NK-92 (cell line): Measurements from ENCODE around the gene TRIM23.
"Not testable (repeated sequence)": the region's sequence is repeated elsewhere in the genome, so short reads cannot be mapped to it uniquely, and the experiment has no call there.

Experiments
- DNase-seq: peaks from one replicate; lab custom pipeline; 2025; ENCODE audit not compliant: unreplicated experiment; lab: John Stamatoyannopoulos, UW

The TRIM23 gene

DNA sequence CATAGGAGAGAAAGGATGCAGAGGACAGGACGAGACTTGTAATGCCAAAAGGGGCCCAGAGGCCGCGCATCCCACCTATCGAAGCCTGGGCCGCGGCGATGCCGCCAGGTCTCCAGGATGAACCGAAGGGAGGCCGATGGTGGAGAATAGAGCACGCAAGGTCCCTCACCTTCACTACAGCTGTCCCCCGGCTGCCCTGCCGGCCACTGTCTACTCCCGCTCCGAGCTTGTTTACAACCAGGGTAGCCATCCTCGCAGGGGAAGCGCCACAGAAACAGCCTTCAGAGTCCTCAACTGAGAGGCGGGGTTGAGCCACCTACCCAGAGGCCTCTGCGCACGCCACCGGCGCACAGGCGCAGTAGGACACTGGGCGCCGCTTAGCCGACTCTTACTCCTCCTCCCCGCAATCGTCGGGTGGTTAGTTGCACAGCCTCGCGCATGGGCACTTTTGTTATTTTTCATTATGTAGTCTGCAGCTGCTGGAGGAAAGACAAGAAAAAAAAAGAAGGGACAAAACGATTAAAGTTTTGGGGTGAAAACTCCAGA lies at the start of gene TRIM23:
TRIM23 (minus strand) TSS at position 309 of the 546 bp plus-strand sequence; CDS start at position 250, 59 bp downstream.
- peak; percentile 68 for DNase-seq

DNA sequence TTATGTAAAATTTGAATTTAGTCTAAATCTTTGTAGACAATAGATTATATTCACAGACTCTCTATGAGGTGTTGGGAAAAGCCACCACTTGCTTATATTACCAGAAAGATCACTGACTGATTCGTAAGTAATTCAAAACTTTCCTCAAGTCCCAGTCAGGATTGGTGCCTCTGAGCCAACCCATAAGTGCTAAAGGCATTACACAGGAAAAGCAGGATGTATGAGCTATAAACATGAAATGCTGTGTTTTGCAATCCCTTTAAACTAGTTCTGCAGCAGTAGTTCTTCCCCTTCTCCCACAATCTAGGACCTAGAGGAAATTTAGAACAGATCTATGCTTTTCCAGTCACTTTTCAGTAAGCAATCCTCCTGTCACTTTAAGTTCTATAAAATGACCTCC lies 48.7 kb upstream of the TRIM23 start:
- no peak for DNase-seq

DNA sequence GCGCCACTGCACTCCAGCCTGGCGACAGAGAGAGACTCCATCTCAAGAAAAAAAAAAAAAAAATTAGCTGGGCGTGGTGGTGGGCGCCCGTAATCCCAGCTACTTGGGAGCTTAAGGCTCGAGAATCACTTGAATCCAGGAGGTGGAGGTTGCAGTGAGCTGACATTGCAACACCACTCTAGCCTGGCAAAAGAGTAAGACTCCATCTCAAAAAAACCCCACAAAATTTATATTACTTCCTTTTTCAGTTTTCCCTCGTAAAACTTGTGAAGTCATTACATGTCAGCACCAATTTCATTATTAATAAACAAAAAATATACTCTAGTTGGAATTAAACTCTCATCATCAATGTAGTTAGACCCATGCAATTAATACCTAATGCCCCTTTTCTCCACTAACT lies 44.6 kb upstream of the TRIM23 start:
- DNase-seq, result no peak

DNA sequence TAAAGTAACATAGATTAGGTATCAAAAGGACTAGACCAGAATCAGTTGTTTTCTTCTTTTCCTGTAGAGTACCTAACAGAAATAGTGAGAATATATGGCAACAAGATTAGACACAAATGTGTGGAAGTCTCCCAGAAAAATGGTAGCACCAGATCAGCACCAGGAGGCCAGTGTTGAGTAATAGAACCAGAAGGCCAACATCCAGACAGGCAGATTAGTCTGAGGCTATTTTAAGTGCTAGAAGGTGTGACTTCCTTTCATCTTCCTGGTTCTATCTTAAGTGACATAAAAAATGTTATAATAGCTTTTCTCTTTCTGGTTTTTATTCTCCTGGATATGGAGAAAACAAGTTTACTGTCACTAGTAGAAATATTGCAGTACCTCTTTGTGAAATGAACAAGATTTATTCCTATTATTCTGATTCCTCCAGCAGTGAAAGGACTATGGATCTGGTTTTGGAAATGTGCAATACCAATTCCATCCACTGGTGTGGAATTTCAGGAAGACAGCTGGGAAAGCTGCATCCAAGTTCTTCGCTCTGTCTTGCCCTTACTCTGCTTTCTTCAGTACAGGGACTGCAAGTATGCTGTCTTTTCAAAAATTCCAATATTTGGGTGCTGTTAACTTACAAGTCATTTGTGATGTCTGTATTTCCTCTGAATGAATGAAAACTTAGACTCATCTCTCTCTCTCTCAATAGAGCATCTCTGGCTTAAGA lies 39.8 kb upstream of the TRIM23 start:
- DNase-seq, result no peak

DNA sequence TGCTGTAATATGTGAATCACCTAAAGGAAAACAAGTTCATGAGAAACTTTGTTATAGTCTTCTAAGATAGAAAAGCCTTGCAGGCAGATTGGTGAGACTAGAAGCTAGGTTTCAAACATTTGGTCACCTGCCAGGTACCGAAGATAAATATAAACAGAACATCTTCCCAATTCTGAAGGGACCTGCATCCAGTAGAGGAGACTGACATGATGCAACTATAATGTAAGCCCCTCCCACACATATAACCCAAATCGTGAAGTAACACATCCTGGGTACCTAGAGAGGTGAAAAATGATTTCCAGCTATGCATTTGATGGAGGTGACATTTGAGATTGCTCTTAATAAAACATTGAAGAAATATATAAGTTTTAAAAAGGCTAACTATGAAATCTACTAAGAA lies 30.6 kb upstream of the TRIM23 start:
- no peak for DNase-seq

DNA sequence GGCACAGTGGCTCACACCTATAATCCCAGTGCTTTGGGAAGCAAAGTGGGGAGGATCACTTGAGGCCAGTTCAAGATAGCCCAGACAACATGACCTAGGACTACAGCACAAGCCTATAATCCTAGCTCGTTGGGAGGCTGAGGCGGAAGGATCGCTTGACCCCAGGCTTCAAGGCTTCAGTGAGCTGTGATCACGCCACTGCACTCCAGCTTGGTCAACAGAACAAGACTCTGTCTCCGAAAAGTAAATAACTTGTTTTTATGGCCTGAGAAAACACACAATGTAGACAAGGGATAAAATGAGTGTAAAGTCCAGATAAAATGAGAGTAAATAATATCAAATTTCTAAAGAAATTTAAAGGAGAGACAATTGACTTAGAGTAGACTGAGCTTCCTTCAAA lies 27.0 kb upstream of the TRIM23 start:
- DNase-seq, result no peak

DNA sequence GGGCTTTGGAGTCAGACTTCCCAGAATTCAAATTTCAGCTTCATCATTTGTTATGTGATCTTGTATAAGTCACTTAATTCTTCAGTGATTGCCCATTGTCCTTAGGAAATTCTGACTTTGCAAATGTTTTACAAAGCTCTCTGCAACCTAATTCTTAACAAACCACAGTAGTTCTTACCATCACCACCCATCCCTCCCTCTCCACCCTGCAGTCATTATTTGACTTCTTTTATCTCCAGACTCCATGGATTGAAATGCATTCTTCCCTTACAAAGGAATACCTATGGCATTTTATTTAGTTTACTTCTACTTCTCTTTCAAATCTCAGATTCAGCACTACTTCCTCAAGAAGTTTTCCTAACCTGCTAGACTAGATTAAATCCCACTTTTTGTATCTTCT lies 23.8 kb upstream of the TRIM23 start:
- DNase-seq, result no peak

DNA sequence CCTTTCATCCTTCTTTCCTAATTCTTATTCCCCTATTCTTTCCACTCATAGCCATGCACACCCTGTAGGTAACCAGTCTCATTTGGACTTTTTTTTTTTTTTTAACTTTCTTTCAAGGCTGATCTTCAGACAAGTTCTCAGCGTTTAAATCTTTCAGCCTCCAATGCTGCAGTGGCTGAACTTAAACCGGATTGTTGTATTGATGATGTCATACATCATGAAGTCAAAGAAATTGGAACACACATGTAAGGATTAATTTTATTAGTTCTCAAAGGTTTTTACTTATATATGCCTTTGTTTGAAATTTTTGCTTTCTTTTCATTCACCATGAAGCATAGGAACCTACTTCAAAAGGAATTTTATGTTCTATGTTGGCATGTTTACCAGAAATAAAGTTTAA lies 22.8 kb upstream of the TRIM23 start:
- no peak for DNase-seq

DNA sequence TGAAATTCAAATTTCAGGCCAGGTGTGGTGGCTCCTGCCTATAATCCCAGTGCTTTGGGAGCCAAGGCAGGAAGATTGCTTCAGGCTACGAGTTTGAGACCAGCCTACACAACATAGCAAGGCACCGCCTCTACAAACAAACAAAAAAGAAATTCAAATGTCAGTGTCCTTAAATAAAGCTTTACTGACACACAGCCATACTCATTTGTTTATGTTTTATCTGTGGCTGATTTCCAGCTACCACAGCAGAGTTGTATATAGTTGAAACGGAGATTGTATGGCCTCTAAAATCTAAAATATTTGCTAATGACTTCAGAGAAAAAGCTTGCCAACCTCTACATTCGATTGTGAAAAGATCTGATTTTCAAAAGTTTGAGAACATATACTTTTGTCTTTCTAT lies 16.1 kb upstream of the TRIM23 start:
- DNase-seq, result no peak

DNA sequence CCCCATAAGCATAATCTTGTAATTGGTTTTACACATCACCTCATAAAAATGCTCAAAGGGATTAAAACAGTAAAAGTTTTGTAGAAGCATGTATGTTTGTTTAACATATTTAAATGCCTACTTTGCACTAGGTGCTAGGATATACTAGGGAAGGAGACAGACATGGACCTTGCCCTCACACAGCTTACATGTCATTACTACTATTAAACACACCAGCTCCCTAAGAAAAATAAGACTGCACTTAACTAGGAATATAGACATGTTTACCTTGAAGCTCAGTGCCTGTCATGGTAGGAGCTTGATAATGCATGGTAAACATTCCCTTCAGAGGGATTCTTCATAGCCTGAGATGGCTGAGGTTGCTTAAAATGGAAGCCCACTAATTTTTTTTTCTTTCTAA lies 6.8 kb upstream of the TRIM23 start:
- no peak for DNase-seq

DNA sequence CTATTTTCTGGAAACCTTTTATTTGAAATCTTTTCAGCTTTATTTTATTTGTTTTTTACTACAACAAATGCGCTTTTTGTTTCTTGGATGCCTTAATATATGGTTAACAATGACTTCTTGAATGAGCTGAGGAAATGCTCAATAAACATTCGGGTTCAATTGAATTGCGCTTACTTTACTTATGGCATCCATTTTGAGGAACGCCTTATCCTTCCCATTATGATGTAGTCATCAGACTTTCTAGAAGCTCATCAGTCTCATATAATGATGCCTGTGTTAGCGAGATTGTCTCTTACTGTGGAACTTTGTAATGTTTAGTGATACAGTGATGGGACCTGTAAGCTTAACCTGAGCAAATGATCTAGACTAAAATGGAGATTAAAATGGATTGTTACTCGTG lies 1.6 kb upstream of the TRIM23 start:
- no peak for DNase-seq

DNA sequence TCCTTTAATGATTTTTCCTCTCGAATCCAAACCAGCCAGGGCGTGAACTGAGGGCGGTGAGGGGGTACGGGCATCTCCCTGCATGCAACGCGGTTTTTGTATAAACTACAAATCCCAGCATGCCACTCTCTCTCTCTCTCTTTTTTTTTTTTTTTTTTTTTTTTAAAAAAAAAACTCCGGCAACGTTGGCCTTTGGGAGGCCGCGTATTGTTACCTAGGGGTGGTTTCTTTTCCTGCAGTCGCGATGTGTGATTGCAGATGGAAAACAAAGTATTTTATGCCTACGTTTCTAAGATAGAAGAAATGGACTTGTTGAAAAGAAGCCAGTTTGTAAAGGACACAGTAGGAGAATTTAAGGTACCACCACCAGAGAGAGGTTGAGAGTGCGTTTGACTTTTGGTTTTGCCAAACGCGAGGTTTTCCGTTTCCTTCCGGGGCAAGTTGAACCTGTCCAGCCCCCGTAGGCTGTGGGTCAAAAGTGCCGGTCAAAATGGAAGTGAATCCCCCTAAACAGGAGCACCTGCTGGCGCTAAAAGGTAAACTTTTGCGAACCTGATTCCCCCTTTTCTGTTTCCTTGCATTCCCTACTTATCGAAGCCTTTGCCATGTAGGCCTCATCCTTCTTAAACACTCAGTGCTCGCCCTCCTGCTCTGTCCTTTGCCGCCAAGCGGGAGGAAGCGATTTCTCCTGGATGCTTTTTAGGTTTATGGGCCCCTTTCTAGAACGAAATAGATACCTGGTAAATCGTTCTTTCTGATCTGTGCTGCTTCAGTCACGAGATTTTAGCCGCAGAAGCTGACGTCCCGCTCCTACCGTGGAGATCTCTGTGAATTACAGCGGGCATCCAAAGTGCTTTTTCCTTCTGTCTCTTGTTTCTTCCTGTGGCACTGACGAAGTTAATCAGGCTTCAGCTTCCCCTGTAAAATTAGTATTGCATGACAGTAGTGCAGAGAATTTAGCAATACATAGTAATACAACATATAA lies 730 bp upstream of the TRIM23 start, which contains the start of the genes SHLD3 and TRAPPC13:
SHLD3 (plus strand) TSS at position 457 of the 985 bp plus-strand sequence. CDS start 4,561 bp downstream, outside the sequence.
TRAPPC13 (plus strand) TSS at position 457 of the 985 bp plus-strand sequence; CDS start at position 491, 34 bp downstream.
- DNase-seq, result peak; percentile 67

DNA sequence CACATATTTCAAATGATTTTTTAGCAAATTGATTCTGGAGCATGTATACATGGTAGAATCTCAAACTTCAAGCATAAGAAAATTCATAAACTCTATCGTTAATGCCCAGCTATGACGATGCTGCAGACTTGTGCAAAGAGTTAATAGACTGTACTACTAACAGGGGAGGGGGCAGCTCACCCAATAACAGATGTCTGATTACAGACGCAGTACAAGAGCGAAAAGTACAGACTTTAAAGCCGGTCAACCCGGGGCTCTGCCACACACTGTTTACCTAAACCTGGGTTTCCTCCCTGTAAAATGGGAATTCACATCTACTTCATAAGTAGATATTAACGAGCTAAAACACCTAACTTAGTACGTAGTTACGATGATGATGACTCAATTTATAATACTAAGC lies 651 bp downstream of the TRIM23 start:
- DNase-seq, result no peak

DNA sequence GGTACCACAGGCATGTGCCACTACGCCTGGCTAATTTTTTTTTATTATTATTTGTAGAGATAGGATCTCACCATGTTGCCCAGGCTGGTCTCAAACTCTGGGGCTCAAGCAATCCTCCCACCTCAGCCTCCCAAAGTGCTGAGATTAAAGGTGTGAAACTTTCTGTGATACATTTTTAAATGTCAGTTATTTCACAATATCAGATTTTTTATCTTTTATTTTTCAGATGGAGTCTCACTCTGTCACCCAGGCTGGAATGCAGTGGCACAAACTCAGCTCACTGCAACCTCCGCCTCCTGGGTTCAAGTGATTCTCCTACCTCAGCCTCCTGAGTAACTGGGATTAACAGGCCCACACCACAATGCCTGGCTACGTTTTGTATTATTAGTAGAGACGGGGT lies 2.2 kb downstream of the TRIM23 start:
- DNase-seq, result not testable (repeated sequence)

DNA sequence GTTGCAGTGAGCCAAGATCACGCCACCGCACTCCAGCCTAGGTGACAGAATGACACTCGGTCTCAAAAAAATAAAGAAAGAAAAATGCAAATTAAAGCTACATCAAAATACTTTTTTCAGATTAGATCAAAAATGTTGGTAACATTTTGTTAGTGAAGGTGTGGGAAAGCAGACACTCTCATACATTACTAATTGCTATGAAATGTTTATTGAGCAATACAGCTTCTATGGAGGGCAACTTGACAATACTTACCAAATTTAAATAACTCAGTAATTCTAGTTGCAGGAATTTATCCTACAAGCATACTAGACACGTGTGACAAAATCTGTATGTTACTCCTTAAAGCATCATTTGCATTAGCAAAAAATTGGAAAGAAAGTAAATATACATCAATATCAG lies 4.1 kb downstream of the TRIM23 start:
- no peak for DNase-seq

DNA sequence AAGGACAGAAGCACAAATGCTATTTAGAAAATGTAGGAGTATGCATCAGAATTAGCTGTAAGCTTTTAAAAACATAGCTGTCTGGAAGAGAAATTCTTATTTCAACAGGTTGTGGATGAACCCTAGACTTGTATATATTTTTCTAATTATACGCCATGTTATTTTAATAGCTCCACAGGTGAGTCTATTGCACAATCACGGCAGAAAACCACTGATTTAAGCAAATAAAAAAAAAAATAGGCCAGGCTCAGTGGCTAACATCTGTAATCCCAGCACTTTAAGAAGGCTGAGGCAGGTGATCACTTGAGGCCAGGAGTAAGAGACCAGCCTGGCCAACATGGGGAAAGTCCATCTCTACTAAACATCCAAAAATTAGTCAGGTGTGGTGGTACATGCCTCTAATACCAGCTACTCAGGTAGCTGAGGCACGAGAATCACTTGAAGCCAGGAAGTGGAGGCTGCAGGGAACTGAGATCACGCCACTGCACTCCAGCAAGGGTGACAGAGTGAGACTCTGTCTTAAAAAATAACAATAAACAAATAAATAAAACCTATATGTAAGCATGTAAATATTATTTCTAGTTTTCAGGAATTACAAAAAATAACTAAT lies 11.7 kb downstream of the TRIM23 start:
- DNase-seq, result no peak

DNA sequence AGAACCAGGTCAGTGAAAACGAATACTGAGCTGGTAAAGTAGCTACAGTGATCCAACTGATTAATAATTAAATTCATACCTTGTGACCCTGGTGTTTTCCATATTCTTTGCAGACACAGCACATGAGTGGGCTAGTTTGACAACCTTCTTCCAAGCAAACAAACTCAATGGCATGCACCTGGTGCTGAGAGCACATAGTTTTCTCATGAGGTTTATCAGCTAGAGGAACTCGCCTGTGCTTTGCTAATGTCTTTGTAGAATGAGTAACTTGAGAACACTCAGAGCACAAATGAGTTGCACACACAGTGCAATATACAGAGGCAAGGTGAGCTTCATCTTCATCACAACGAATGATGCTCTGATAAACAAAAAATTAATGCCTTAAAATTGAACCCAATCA lies 12.6 kb downstream of the TRIM23 start:
- DNase-seq, result no peak

DNA sequence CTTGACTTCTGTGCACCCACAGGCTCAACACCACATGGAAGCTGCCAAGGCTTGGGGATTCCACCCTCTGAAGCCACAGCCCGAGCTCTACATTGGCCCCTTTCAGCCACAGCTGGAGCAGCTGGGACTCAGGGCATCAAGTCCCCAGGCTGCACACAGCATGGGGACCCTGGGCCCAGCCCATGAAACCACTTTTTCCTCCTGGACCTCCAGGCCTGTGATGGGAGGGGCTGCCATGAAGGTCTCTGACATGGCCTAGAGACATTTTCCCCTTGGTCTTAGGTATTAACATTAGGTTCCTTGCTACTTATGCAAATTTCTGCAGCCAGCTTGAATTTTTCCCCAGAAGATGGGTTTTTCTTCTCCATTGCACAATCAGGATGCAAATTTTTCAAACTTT lies 22.4 kb downstream of the TRIM23 start:
- DNase-seq, result not testable (repeated sequence)

DNA sequence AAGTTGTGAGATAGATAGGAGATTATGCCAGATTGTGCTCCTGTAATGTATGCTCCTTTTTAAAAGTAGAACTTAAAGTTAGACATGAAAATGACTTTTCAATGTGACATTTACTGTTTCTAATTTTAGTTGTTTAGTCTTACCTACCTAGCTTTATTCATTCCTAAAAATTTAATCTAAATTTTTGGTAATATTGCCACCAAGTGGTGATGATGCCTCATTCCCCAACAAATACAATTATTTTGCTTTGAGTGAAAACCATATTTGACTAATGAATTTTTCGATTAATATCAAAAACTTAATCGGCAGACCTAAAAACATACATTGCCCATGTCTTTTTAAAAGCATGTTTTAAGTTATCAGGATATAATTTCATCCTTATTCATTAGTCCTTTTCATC lies 35.4 kb downstream of the TRIM23 start:
- DNase-seq, result no peak

DNA sequence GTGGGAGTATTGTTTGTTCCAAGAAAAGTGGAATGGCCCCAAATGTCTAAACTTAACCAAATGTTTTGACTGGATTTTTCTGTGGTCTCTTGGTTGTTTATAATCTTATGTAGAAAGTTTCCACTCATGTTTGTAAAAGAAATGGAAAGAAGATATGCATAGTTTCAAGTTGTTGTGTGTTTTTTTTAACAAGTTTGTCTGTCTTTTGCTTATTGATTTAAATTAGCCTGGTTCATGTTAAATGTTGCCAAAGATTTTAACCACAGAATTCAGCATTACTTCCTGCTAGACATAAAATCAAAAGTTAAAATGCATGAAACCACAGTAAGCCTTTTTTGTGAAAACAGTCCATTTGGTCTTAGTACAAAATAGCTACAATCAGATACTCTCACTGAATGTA lies 47.0 kb downstream of the TRIM23 start:
- no peak for DNase-seq

DNA sequence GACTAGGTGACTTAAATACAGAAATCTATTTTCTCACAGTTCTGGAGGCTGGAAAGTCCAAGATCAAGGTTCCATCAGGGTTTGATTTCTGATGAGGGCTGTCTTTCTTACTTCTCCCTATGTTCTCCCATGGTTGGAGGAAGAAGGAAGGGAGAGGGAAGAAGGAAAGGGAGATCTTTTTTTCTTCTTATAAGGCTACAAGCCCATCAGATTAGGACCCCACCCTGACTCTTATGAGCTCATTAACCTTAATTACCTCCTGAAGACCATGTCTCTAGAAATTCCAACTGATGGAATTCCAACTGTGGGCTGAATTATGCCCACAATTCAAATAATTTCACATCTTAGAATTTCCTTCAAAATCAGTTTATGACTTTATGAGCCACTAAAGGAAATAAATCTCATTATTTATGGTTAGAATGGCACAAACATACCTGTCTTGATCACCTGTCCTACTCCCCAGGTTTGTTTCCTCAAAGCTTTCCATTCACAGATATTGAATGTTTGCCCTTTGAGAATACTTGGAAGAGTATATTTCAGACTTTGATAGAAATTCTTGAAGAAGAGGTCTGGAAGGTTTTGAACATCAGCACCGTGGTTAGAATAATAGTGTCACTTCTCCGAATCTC lies 53.4 kb downstream of the TRIM23 start:
- DNase-seq, result no peak
